ENCODE results near the gene ADRA2B.

GRCh38 chr2:96151595-96152303 lies 35.4 kb upstream of the ADRA2B start:
- TF ChIP-seq CTCF (IDR thresholded peaks at IDR 0.05; ENCODE audit: low read depth, low read length) = no peak
- no peak for TF ChIP-seq POLR2A (IDR thresholded peaks at IDR 0.05; ENCODE audit: extremely low read depth, insufficient read length)
- TF ChIP-seq MAX (IDR thresholded peaks at IDR 0.05; ENCODE audit: low read depth, low read length) = no peak
